GM12875 (cell line): ENCODE data around the gene JPH2.

Experiments
- H3K4me3 ChIP-seq: one replicate; pipeline ENCODE4 v1.5.1; 2011; ENCODE audit warnings: low read depth, low read length, control low read depth
- TF ChIP-seq, protein P1 (sequence below): IDR thresholded peaks from 2 replicates; pipeline ENCODE4 v1.5.1; 2011; ENCODE audit warnings: low read depth, mild to moderate bottlenecking, control low read depth, inconsistent platforms, low read length, moderate library complexity, borderline replicate concordance; ENCODE audit not compliant: insufficient read depth

Gene JPH2

GRCh38 chr20:44125332-44126127 is 61.5 kb downstream of the JPH2 start:
- TF ChIP-seq, protein P1, sequence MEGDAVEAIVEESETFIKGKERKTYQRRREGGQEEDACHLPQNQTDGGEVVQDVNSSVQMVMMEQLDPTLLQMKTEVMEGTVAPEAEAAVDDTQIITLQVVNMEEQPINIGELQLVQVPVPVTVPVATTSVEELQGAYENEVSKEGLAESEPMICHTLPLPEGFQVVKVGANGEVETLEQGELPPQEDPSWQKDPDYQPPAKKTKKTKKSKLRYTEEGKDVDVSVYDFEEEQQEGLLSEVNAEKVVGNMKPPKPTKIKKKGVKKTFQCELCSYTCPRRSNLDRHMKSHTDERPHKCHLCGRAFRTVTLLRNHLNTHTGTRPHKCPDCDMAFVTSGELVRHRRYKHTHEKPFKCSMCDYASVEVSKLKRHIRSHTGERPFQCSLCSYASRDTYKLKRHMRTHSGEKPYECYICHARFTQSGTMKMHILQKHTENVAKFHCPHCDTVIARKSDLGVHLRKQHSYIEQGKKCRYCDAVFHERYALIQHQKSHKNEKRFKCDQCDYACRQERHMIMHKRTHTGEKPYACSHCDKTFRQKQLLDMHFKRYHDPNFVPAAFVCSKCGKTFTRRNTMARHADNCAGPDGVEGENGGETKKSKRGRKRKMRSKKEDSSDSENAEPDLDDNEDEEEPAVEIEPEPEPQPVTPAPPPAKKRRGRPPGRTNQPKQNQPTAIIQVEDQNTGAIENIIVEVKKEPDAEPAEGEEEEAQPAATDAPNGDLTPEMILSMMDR, result no peak
- no peak overlapping the region for H3K4me3 ChIP-seq

- no peak overlapping the region for H3K4me3 ChIP-seq
- TF ChIP-seq, protein P1, result no peak
These were observed 63.0 kb downstream of the JPH2 start for GRCh38 chr20:44123874-44124535.

GRCh38 chr20:44123251-44123650 is 63.7 kb downstream of the JPH2 start:
- TF ChIP-seq, protein P1, result no peak

DNA sequence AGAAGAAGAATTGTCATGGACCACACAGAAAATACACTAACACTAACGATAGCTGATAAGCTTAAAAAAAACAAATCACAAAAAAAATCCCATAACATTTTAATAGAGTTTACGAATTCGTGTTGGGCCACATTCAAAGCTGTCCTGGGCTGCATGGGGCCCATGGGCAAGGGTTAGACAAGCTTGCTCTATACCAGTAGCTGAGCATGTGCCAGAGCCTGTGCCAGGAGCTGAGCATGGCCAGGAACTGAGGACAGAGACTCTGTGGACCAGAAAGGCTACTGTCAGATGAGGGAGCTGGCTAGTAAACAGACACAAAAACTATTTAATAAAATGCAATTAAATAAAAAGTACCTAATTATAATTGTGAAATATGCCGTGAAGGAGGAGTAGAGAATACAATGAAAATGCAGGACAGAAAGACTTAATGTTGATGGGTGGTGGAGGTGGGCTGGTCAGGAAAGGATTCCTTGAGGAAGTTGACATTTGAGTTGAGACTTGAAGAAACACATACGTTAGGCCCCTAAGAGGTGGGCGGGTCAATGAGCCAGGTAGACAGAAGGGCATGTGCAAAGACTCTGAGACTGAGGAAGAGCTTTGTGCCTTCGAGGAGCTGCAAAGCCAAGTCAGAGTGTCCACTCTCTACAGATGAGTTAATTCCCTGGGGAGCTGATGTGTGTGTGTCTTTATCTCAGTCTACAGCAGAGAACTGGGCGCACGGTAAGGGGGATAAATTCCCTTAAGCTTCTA is 66.1 kb downstream of the JPH2 start:
- TF ChIP-seq, protein P1, result no peak
- H3K4me3 ChIP-seq, result no peak overlapping the region

More at GRCh38 chr20:44123251-44123650, 63.7 kb downstream of the JPH2 start:
- H3K4me3 ChIP-seq, result no peak overlapping the region

DNA sequence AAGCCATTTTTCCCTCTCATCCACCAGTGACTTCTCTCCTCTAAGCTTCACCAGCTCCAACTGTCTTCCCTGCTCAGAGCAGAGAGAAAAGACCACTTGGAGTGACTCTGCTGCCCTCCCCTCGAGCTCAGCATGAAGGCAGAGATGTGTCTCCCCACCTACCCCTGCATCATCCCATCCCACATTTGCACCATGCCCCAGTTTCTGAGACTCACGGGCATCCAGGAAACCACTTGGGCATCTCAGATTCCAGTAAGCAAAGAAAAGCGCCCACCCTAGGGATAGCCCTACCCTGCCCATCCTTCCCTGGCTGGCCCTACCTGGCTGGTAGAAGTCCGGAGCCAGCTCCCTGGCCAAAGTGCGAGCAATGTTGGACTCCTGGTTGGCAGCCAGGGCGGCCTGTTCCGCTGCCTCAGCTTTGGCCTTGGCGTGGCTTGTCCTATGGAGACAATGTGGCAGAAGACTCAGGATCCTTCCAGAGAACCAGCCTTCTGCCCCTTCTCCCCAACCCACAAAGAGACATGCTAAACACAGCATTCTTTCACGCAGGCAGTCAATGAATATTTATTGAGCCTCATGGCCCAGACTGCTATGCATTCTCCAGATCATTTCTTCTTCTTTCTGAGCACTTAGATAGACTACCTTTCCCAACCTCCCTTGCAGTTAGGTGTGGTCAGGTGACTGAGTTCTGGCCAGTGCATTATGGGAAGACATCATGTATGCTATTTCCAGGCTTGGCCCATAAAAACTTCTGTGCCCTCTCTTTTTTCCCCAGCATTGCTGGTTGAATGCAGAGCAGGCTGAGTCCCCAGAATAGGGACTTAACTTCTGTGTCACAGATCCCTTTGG is 68.6 kb downstream of the JPH2 start:
- no peak overlapping the region for H3K4me3 ChIP-seq
- TF ChIP-seq, protein P1, result no peak

DNA sequence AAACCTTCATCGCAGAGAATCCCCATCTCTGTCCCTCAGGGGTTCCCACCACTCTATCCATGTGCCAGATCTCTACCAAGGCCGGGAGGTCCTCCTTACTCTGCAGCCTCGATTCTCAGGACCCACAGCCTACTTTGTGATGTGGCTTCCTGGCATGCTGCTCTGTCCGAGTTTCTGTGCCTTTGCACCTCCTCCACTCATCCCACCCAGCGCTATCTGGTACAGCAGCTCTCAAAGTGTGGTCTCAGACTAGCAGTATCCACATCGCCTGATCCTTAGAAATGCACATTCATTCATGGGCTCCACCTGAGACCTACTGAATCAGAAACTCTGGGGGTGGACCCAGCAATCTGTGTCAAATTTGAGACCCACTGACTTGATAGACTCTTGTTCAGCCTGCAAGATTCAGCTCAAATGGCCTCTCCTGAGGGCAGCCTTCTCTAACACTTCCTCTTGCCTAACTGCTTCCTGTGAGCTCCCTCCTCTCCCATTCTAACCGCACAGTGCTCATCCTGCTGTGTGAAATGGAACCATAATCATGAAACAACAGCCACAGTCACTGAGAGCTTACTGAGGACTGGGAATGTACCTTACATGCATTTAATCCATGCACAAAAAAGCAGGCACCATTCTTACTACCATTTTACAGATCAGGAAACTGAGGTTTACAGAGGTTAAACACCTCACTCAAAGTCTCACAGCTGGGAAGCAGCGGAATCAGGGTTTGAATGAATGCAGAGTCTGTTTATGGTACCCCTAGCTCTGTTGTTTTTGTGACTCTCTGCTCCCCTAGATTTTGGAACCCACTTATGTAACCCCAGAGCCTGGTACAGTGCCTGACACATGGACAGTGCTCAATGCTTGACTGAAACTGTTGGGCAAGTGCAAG is 69.4 kb downstream of the JPH2 start:
- H3K4me3 ChIP-seq, result no peak overlapping the region
- TF ChIP-seq, protein P1, result no peak
